ENCODE measurements around the gene SCGB1C2.
"Not testable (repeated sequence)": the region's sequence is repeated elsewhere in the genome, so short reads cannot be mapped to it uniquely, and the experiment has no call there.

SCGB1C2 gene

GRCh38 chr17:137166-137807 lies at the start of gene SCGB1C2:
Gene SCGB1C2 (plus strand): TSS chr17:137569. CDS start chr17:137591, 22 bp downstream.
- not testable (repeated sequence) for DNase-seq (ENCODE audit: low read depth in 2 of 2)

DNA sequence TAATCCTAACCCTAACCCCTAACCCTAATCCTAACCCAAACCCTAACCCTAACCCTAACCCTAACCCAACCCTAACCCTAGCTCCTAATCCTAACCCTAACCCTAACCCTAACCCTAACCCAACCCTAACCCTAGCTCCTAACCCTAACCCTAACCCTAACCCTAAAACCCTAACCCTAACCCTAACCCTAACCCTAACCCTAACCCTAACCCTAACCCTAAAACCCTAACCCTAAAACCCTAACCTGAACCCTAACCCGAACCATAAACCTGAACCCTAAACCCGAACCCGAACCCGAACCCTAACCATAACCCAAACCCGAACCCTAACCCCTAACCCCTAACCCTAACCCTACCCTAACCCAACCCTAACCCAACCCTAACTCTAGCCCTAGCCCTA lies 24.3 kb upstream of the SCGB1C2 start:
- not testable (repeated sequence) for DNase-seq (ENCODE audit: low read depth in 2 of 2)

DNA sequence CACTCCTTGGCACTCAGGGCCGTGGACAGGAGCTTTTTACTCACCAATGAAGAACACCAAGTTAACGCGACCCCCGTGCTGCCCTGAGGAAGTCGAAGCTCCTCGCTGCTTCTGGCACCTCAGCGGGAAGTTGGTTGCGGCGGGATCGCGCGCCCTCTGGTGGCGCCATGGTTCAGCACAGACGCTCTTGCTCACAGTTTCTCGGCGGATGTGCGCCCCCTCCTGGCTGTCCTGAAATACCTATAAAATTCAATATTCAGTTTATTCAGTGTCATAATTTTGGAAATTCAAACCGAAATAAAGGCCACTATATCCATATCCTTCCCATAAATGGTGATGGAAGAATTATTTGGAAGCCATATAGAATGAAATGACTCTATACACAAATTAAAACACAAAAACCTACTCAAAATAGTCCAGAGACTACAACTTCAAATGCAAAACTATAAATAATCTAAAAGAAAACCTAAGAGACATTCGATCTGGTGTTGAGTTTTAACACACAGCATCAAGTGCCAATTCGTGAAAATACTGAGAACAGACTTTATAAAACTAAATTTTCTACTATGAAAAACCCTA lies 18.9 kb upstream of the SCGB1C2 start:
- not testable (repeated sequence) for DNase-seq (ENCODE audit: low read depth in 2 of 2)

DNA sequence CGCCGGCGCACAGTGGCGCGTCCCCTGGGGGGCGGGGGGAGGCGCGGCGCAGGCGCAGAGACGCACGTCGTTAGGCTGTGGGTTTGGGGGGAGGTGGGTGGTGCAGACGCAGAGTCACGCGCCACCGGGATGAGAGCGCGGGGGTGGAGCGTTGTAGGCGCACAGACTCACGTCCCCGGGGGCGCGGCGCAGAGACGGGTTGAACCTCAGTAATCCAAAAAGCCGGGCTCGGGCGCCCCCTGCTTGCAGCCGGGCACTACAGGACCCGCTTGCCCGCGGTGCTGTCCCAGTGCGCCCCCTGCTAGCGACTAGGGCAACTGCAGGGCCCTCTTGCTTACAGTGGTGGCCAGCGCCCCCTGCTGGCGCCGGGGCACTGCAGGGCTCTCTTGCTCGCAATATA lies 3.4 kb upstream of the SCGB1C2 start:
- not testable (repeated sequence) for DNase-seq (ENCODE audit: low read depth in 2 of 2)

GRCh38 chr17:134332-134785 lies 3.0 kb upstream of the SCGB1C2 start:
- not testable (repeated sequence) for DNase-seq (ENCODE audit: low read depth in 2 of 2)

- not testable (repeated sequence) for DNase-seq (ENCODE audit: low read depth in 2 of 2)
These were observed 2.3 kb upstream of the SCGB1C2 start for GRCh38 chr17:135022-135421.

GRCh38 chr17:135895-136294 lies 1.5 kb upstream of the SCGB1C2 start:
- not testable (repeated sequence) for DNase-seq (ENCODE audit: low read depth in 2 of 2)

- DNase-seq (ENCODE audit: low read depth in 2 of 2): peak in 1 of 2 donors; percentile 74
These were observed 838 bp upstream of the SCGB1C2 start for GRCh38 chr17:136531-136930.

DNA sequence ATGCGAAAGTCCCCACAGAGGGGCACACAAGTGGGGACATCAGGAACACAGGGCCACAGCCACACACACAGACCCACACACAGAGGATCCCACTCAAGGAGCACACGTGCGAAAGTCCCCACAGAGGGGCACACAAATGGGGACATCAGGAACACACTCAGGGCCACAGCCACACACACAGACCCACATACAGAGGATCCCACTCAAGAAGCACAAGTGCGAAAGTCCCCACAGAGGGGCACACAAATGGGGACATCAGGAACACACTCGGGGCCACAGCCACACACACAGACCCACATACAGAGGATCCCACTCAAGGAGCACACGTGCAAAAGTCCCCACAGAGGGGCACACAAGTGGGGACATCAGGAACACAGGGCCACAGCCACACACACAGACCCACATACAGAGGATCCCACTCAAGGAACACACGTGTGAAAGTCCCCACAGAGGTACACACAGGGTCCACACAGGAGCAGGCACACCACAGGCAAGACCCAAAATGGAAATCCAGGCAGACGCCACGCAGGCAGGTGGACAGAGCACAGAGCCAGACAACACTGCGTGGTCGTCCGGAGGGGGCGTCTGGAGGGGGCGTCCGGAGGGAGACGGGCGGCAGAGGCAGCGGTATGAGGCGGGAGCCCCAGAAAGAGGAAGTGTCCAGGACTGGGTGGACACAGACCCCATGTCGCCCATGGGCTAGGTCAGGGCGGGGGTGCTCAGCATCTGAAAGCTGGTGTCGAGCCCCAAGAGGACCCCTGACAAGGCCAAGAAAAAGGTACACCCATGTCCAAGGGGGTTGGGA lies 2.2 kb downstream of the SCGB1C2 start:
- not testable (repeated sequence) for DNase-seq (ENCODE audit: low read depth in 2 of 2)

GRCh38 chr17:142102-142661 lies 4.8 kb downstream of the SCGB1C2 start:
- no peak for DNase-seq (ENCODE audit: low read depth in 2 of 2)

- no peak for DNase-seq (ENCODE audit: low read depth in 2 of 2)
These were observed 5.8 kb downstream of the SCGB1C2 start for GRCh38 chr17:142876-143784.

GRCh38 chr17:143785-144281 lies 6.5 kb downstream of the SCGB1C2 start:
- DNase-seq (ENCODE audit: low read depth in 2 of 2): peak; percentile 55 to 57

DNA sequence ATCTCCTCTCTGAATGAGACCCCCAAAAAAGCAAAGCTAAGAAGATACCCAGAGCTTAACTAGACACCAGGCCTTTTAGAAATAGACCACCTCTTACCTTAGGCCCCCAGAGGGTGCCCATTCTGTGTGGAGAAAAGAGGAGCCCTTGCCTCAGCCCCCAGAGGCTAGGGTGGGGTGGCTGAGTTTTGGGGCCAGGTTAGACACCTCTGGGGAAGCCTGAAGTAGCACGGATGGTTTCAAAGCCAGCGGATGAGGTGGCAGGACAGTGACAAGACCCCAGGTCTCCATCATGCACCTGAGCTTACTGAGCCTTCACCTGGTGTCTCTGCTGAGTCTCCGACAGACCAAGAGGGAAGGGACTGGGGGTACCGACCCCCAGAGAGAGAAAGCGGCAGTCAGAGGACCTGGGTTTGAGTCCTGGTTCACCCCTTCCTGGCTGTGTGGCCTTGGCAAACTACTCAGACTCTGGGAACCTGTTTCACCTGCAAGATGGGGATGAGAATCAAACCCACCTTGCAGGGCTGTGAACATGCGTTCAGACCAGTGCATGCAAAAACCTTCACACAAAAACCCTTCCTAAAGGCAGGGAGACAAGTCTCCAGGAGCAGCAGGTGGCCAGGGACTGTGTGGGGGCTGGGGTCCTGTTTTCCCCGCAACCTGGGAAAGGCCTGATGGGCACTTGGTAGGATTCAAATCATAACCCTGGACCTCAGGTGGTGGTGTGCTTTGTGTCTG lies 7.7 kb downstream of the SCGB1C2 start:
- DNase-seq (ENCODE audit: low read depth in 2 of 2): no peak

GRCh38 chr17:145671-146541 lies 8.5 kb downstream of the SCGB1C2 start:
- no peak for DNase-seq (ENCODE audit: low read depth in 2 of 2)

DNA sequence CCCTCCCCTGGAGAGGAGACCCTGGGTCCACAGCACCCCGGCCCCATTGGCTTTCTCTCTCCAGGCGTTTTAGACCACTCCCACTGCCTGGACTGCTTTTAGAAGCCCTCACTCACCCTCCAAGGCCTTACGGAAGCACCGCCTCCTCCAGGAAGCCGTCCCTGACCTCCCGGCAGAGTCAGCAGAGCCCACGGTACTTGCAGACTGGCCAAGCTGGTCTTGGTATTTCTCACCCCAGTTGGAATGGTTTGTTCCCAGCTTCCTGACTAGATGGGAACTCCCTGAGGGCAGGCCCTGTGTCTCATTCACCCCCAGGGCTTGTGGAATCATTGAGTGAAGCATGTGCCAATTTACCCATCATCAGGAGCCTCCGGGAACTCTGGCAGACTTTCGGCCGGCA lies 9.2 kb downstream of the SCGB1C2 start:
- DNase-seq (ENCODE audit: low read depth in 2 of 2): no peak

DNA sequence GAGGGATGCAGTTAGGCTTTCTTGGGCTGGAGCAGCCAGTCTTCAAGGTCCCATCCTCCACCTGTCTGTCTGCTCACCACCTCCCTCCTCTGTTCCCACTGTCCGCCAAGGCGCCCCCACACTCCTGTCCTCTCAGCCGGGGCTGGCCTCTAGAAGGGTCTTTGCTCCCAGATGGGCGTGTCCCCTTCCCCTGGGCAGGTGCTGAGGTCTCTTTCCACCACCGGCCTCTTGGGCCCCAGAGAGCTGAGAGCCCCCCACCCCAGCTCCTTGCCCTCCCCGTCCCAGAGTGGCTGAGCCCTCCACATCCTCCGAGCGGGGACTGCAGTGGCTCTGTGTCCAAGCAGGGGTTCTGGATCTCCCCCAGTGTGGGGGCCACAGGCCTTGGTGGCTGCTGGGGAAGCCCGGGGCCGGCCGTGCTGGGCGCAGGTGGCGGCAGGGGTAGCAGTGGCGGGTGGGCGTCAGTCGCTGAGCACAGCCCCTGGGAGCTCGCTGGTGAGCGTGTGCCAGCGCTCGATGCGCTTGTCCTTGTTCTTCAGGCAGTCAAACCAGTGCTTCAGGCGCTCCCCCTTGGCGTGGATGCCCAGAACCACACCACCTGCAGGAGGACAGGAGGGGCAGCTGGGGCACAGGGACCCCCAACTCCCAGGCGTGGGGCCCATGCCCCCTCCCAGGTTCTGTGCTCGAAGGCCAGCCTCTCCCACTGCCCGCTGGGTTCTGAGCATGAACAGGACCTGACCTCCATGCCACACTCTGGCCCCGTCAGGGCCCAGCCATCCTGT lies 9.8 kb downstream of the SCGB1C2 start:
- DNase-seq (ENCODE audit: low read depth in 2 of 2): no peak

- no peak for DNase-seq (ENCODE audit: low read depth in 2 of 2)
These were observed 10.7 kb downstream of the SCGB1C2 start for GRCh38 chr17:147796-148740.
